Endothelial cell (in vitro differentiated cells): Measurements from ENCODE around the gene PRAMEF11. TPM values are rescaled to one million over a fixed set of nuclear protein-coding genes. Genes with fewer than 3 reads are reported as not detected.
A peak's percentile ranks its signal among the peaks of the same experiment; 100 is the strongest.
"Not testable (repeated sequence)": the region's sequence is repeated elsewhere in the genome, so short reads cannot be mapped to it uniquely, and the experiment has no call there.

Experiments
- DNase-seq: peaks from one replicate; pipeline ENCODE4 v3.0.0; 2021; ENCODE audit warnings: low spot score
- H3K27ac Mint-ChIP-seq: one replicate; pipeline ENCODE4 v1.8.0; 2021; ENCODE audit warnings: mixed read lengths, inconsistent platforms; ENCODE audit not compliant: unreplicated experiment
- H3K27me3 Mint-ChIP-seq: one replicate; pipeline ENCODE4 v1.8.0; 2021; ENCODE audit warnings: mild to moderate bottlenecking, moderate library complexity, mixed read lengths, inconsistent platforms; ENCODE audit not compliant: unreplicated experiment
- H3K36me3 Mint-ChIP-seq: one replicate; pipeline ENCODE4 v1.8.0; 2021; ENCODE audit warnings: mild to moderate bottlenecking, low read depth, mixed read lengths, inconsistent platforms; ENCODE audit not compliant: unreplicated experiment
- H3K4me1 Mint-ChIP-seq: one replicate; pipeline ENCODE4 v1.8.0; 2021; ENCODE audit warnings: mild to moderate bottlenecking, mixed read lengths, inconsistent platforms; ENCODE audit not compliant: unreplicated experiment
- H3K4me3 Mint-ChIP-seq: one replicate; pipeline ENCODE4 v1.8.0; 2021; ENCODE audit warnings: mild to moderate bottlenecking, mixed read lengths, inconsistent platforms; ENCODE audit not compliant: unreplicated experiment
- H3K9me3 Mint-ChIP-seq: one replicate; pipeline ENCODE4 v1.8.0; 2021; ENCODE audit warnings: mixed read lengths, inconsistent platforms; ENCODE audit not compliant: unreplicated experiment
- CTCF ChIP-seq: fragments of 200-600 bp; sonication (generic); IDR thresholded peaks from one replicate; pipeline ENCODE4 v1.5.0; 2021; ENCODE audit warnings: antibody characterized with exemption; ENCODE audit not compliant: unreplicated experiment
- long read RNA-seq: library from polyadenylated mRNA; unstranded; transcript quantifications from one replicate; pipeline ENCODE4 v2.0.0, GENCODE V29; 2020; ENCODE audit not compliant: unreplicated experiment
- total RNA-seq: library from RNA; stranded (reverse); fragmentation: NEBNext Ultra II Directional; extraction: Animal tissue kit (Norgen Biotek cat#: 25700); gene quantifications from one replicate; pipeline ENCODE4 v1.2.1, GENCODE V29; 2021; ENCODE audit not compliant: unreplicated experiment

PRAMEF11 gene
- total RNA-seq = not detected
- long read RNA-seq = 0 reads

DNA sequence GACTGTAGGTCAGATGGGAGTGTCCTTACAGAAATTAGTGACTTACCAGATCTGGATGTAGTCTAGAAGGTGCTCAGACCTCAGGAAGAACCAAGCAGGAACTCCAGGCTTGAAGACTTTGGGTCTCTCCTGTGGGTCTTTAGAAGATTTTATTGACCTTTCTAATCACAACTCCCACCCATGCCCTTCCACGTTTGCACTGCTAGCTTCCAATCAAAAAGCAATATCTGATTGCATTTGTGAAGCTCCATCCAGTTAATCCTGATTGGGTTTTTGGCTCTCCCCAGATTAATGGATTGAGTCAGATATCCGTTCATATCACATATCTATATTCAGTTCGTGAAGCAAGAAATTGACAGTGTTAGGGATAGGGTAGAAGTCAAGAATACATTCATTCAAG is at the start of gene PRAMEF11:
Gene PRAMEF11, minus strand, starts transcription at position 101 of the 400 bp plus-strand sequence. CDS start 2,621 bp downstream, outside the sequence.
- H3K4me3 Mint-ChIP-seq, H3K36me3 Mint-ChIP-seq, H3K9me3 Mint-ChIP-seq, H3K4me1 Mint-ChIP-seq, H3K27ac Mint-ChIP-seq, H3K27me3 Mint-ChIP-seq, DNase-seq: not testable (repeated sequence)

GRCh38 chr1:12878453-12878852 is 47.2 kb upstream of the PRAMEF11 start:
- H3K9me3 Mint-ChIP-seq, H3K4me1 Mint-ChIP-seq, H3K36me3 Mint-ChIP-seq, DNase-seq, H3K4me3 Mint-ChIP-seq, H3K27ac Mint-ChIP-seq, H3K27me3 Mint-ChIP-seq: not testable (repeated sequence)

GRCh38 chr1:12863131-12863880 is 32.1 kb upstream of the PRAMEF11 start:
- H3K36me3 Mint-ChIP-seq, H3K4me3 Mint-ChIP-seq, H3K27ac Mint-ChIP-seq, H3K27me3 Mint-ChIP-seq, DNase-seq, H3K4me1 Mint-ChIP-seq: not testable (repeated sequence)
- H3K9me3 Mint-ChIP-seq = peaks cover 11% of the 10 kb centered on the region

- peaks cover 22% of the 10 kb centered on the region for H3K9me3 Mint-ChIP-seq
Measured at GRCh38 chr1:12856786-12857185, 25.6 kb upstream of the PRAMEF11 start, which contains the start of gene PRAMEF2. PRAMEF2 (plus strand) TSS chr1:12857086; CDS start chr1:12859010, 1,924 bp downstream.

DNA sequence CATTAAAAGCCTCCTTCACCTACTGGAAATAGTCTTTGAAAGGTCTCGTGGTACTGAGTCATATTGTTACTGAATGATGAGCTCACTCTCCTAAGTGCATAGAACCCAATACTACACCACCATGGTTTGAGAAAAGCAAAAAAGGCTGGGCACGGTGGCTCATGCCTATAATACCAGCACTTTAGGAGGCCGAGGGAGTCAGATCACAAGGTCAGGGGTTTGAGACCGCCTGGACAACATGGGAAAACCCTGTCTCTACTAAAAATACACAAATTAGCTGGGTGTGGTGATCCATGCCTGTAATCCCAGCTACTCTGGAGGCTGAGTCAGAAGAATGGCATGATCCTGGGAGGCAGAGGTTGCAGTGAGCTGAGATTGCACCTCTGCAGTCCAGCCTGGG is 20.6 kb upstream of the PRAMEF11 start:
- H3K9me3 Mint-ChIP-seq = peaks cover 19% of the 10 kb centered on the region
- no peaks in the 10 kb centered on the region for H3K4me1 Mint-ChIP-seq
- no peak overlapping the region for H3K4me3 Mint-ChIP-seq
- H3K27ac Mint-ChIP-seq = no peak overlapping the region
- TF ChIP-seq CTCF = no peak
- H3K27me3 Mint-ChIP-seq = peaks cover 1% of the 10 kb centered on the region
- no peak for DNase-seq
- H3K36me3 Mint-ChIP-seq = no peaks in the 10 kb centered on the region

More at GRCh38 chr1:12856786-12857185, 25.6 kb upstream of the PRAMEF11 start, which contains the start of gene PRAMEF2:
- DNase-seq, H3K27ac Mint-ChIP-seq, H3K27me3 Mint-ChIP-seq, H3K4me1 Mint-ChIP-seq, H3K36me3 Mint-ChIP-seq, H3K4me3 Mint-ChIP-seq: not testable (repeated sequence)

GRCh38 chr1:12848620-12849019 is 17.4 kb upstream of the PRAMEF11 start, which contains the start of gene HNRNPCL1:
HNRNPCL1 (minus strand) TSS chr1:12848720; CDS start chr1:12848289, 431 bp downstream.
- not testable (repeated sequence) for H3K27ac Mint-ChIP-seq, H3K4me1 Mint-ChIP-seq, H3K27me3 Mint-ChIP-seq, DNase-seq, H3K36me3 Mint-ChIP-seq
- Mint-ChIP-seq H3K9me3 (peaks cover 11% of the 10 kb centered on the region), H3K4me3 (peak within 1 kb of the TSS; percentile 1)

DNA sequence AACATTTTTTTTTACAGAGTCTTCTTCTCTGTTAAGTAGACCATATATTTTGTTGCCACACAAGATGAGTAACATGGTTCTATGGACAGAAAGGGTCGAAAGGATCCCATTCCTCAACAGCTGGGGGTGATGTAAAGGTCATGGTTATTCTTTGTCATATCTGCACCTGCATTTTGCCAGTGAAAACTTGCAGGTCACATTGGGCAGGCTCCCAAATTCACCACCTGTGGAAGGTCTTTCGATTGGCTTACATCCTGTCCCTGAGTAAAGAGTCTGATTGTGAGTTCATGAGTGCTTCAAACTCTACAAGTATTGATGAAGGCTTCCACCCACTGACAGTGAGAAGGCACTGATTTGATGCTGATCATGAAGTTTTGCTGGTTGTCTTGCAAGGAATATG is 2.0 kb upstream of the PRAMEF11 start:
- not testable (repeated sequence) for H3K27ac Mint-ChIP-seq, DNase-seq, H3K27me3 Mint-ChIP-seq, H3K9me3 Mint-ChIP-seq, H3K36me3 Mint-ChIP-seq, H3K4me3 Mint-ChIP-seq, H3K4me1 Mint-ChIP-seq

GRCh38 chr1:12819061-12819460 is 12.1 kb downstream of the PRAMEF11 start:
- H3K4me1 Mint-ChIP-seq, H3K4me3 Mint-ChIP-seq, DNase-seq, H3K27me3 Mint-ChIP-seq, H3K27ac Mint-ChIP-seq, H3K36me3 Mint-ChIP-seq: not testable (repeated sequence)
- peaks cover 12% of the 10 kb centered on the region for H3K9me3 Mint-ChIP-seq
